Heart right ventricle (tissue), 16 donors: ENCODE results near the gene IRGC. TPM values are rescaled to one million over a fixed set of nuclear protein-coding genes. Genes with fewer than 3 reads are reported as not detected.
A peak's percentile ranks its signal among the peaks of the same experiment; 100 is the strongest.

Experiments
- ATAC-seq, 8 donors: fragments of 200-7000 bp; cut with Tn5 transposase; one replicate each; pipeline ENCODE4 v1.9.1; 2020; ENCODE audit warnings: mild to moderate bottlenecking in 8 of 8, moderate library complexity in 8 of 8, moderate number of reproducible peaks in 1 of 8
- DNase-seq, 2 donors: peaks; one replicate each; pipeline ENCODE4 v3.0.0-alpha.2; 2020
- H3K27ac ChIP-seq, 10 donors: fragments of 200-600 bp; sonication (generic) in 2 of 10; one replicate each; pipeline versions ENCODE4 v1.5.0 to v1.8.0; 2020 to 2022; ENCODE audit warnings: mild to moderate bottlenecking in 3 of 10
- H3K27me3 ChIP-seq, 7 donors: fragments of 200-600 bp; one replicate each; pipeline ENCODE4 v1.8.0; 2021 to 2022; ENCODE audit warnings: mild to moderate bottlenecking in 2 of 7
- H3K36me3 ChIP-seq, 9 donors: fragments of 200-600 bp; sonication (generic) in 1 of 9; one replicate each; pipeline versions ENCODE4 v1.5.0 to v1.8.0; 2020 to 2022; ENCODE audit warnings: mild to moderate bottlenecking in 2 of 9
- H3K4me1 ChIP-seq, 9 donors: fragments of 200-600 bp; sonication (generic) in 1 of 9; one replicate each; pipeline versions ENCODE4 v1.5.0 to v1.8.0; 2020 to 2022; ENCODE audit warnings: mild to moderate bottlenecking in 4 of 9
- H3K4me3 ChIP-seq, 10 donors: fragments of 200-600 bp; sonication (generic) in 2 of 10; one replicate each; pipeline versions ENCODE4 v1.5.0 to v1.8.0; 2020 to 2022; ENCODE audit warnings: mild to moderate bottlenecking in 7 of 10, moderate library complexity in 2 of 10
- H3K9me3 ChIP-seq, 11 donors: fragments of 200-600 bp in 10 of 11; sonication (generic) in 2 of 11; one replicate each; pipeline versions ENCODE4 v1.5.0 to v1.8.0; 2013 to 2022; ENCODE audit warnings: mild to moderate bottlenecking in 2 of 11, control low read depth in 1 of 11, moderate library complexity in 1 of 11
- WGBS, 2 donors: extraction: QIAGEN DNeasy Blood & Tissue Kit; methylation state at CpG; one replicate each; pipeline ENCODE4 v1.1.7; 2013; ENCODE audit warnings: inconsistent platforms in 1 of 2; 5-methylcytosine and 5-hydroxymethylcytosine counted together
- intact Hi-C, 10 donors: fragments of 100-400 bp; cut with DNase I; formaldehyde crosslinking; loops; one replicate each; pipeline versions ENCODE4 v1.11.1 to v1.14.2; 2022
- polyA plus RNA-seq, 2 donors: library from polyadenylated mRNA; stranded (reverse); fragments of 200-250 nt; gene quantifications; one replicate each; pipeline ENCODE4 v1.2.3, GENCODE V29; 2013
- total RNA-seq, 10 donors: library from RNA; stranded (reverse); fragmentation: NEBNext Ultra II Directional in 3 of 10; extraction: Animal tissue kit (Norgen Biotek cat#: 25700) in 3 of 10; gene quantifications; one replicate each; pipeline versions ENCODE4 v1.2.1 to v1.2.4, GENCODE V29; 2021 to 2023
- TF ChIP-seq, protein P1 (sequence below), 9 donors: fragments of 200-600 bp; sonication (generic) in 2 of 9; IDR thresholded peaks; one replicate each; pipeline versions ENCODE4 v1.5.0 to v1.8.0; 2021 to 2022; ENCODE audit warnings: antibody characterized with exemption in 9 of 9, mild to moderate bottlenecking in 5 of 9, moderate library complexity in 1 of 9
- donor health status: Arrhythmogenic right ventricular cardiomyopathy.
- donor health status: ischemic (EF 13 %, LVEDD 7.1; RV severe dilation, severe dysfunction).
- donor health status: healthy with polysubstance abuse.
- donor health status: DM: no; HTN: yes; CAD: no.
- donor health status: DM: no; HTN: no; CAD: no.
- donor health status: ischemic (EF 25% LVEDD 6.9; RV normal size, moderate dysfunction).
- donor health status: ischemic (EF 25% LVEDD 5.7; RV mildly dilated, moderate dysfunction).
- donor health status: healthy.
- donor health status: DM: yes; HTN: yes; CAD: no.
- donor health status: Ischemic cardiomyopathy.
- donor health status: ischemic (EF 35%, LVEDD 5.7; RV mildly dilated, moderate dysfunction).
- donor health status: nonischemic (EF 11% LVEDD 7.7; RV severe dilation, severe dysfunction).
- donor health status: DM: yes; HTN: yes; CAD: no.
- donor health status: PGD.
- donor health status: ischemic (EF 29% LVEDD 5.4; RV normal size, mild dysfunction).
- donor health status: nonischemic (EF 23%, LVEDD 6.1; RV moderate dilation, normal function).

The IRGC gene
- total and polyA plus RNA-seq, 12 donors = not detected

DNA sequence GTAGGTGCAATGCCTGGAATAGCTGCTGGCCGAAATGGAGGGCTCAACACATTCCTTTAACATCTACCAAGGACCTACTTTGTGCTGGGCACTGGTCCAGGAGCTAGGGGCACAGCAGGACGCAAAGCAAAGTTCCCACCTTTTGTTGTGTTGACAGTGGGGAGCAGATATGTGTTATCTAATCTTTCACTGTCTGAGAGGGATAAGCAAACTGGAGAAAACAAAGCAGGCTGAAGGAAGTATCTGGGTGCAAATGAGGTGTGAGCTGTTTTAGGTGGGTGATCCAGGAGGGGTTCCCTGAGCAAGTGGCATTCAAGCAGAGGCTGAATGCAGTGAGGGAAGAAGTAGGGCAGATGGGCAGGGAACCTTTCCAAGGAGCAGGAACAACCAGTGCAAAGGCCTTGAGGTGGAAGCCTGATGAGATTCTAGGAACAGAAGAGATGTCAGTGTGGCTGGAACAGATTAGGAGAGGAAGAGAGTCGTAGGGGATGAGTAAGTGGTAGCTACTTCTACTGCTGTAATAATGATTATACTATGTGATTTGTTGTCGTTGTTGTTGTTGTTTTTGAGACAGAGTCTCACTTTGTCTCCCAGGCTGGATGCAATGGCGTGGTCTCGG, 43.7 kb upstream of the IRGC start:
- Histone ChIP-seq H3K4me1 (peaks cover 0 to 71% (median 23%) of the 10 kb centered on the region in 9 donors), H3K9me3 (no peaks in the 10 kb centered on the region), H3K27me3 (no peaks in the 10 kb centered on the region), H3K4me3 (no peak overlapping the region), H3K36me3 (peaks cover 0 to 6% (median 0%) of the 10 kb centered on the region in 9 donors), H3K27ac (peak overlapping the region in 1 of 10 donors; percentile 99)
- intact Hi-C loops = loop anchor here in 2 of 10 donors (10.0 kb wide), 2 partner anchors 53 to 113 kb away; partner anchors contain the start of gene KCNN4 (in 1 of the 2)
- 38 to 58% methylated on average over 6 of the region's 6 CpGs for WGBS, 2 donors
- TF ChIP-seq, protein P1, sequence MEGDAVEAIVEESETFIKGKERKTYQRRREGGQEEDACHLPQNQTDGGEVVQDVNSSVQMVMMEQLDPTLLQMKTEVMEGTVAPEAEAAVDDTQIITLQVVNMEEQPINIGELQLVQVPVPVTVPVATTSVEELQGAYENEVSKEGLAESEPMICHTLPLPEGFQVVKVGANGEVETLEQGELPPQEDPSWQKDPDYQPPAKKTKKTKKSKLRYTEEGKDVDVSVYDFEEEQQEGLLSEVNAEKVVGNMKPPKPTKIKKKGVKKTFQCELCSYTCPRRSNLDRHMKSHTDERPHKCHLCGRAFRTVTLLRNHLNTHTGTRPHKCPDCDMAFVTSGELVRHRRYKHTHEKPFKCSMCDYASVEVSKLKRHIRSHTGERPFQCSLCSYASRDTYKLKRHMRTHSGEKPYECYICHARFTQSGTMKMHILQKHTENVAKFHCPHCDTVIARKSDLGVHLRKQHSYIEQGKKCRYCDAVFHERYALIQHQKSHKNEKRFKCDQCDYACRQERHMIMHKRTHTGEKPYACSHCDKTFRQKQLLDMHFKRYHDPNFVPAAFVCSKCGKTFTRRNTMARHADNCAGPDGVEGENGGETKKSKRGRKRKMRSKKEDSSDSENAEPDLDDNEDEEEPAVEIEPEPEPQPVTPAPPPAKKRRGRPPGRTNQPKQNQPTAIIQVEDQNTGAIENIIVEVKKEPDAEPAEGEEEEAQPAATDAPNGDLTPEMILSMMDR (IDR thresholded peaks at IDR 0.05) = no peak
- DNase-seq = no peak
- ATAC-seq = no peak

DNA sequence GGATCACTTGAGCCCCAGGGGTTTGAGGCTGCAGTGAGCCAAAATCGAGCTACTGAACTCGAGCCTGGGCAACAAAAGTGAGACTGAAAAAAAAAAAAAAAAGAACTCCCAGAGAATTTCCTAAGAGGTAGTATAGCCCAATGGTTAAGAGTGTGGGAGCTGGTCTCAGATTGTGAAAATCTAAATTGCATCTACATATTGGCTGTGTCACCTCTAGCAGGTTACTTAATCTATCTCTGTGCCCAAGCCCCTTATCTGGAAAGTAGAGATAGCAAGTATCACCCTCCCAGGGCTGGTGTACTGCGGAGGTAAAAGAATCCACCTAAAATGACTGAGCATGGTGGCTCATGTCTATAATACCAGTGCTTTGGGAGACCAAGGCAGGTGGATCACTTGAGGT, 42.2 kb upstream of the IRGC start:
- Histone ChIP-seq H3K4me3 (no peak overlapping the region), H3K36me3 (no peaks in the 10 kb centered on the region), H3K9me3 (no peaks in the 10 kb centered on the region), H3K4me1 (peaks cover 0 to 61% (median 16%) of the 10 kb centered on the region in 9 donors), H3K27me3 (no peaks in the 10 kb centered on the region), H3K27ac (peak overlapping the region in 4 of 10 donors; percentile 9 to 87 (median 61))
- TF ChIP-seq, protein P1 (IDR thresholded peaks at IDR 0.05) = no peak
- WGBS, 2 donors = 54 to 67% methylated on average over 3 of the region's 3 CpGs
- DNase-seq (no peak), ATAC-seq (no peak)
- intact Hi-C loops = loop anchor here in 2 of 10 donors (10.0 kb wide), 2 partner anchors 51 to 111 kb away; partner anchors contain the start of gene KCNN4 (in 1 of the 2)

DNA sequence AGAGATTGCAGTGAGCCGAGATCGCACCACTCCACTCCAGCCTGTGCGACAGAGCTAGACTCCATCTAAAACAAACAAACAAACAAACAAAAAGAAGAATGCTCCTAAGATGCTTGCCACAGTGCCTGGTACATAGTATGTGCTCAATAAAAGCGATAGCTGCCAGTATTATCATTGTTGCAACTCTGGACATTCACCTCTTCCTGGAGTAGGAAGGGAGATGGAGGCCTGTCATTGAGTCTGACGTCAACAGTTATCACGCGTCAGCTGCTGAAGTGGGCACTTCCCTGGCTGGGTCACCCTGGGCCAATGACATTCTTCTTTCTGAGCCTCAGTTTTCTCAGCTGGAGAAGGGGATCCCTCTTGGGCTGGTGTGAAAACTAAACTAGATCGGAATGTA, 41.7 kb upstream of the IRGC start:
- DNase-seq (no peak), ATAC-seq (peak in 2 of 8 donors; percentile 24 to 56)
- intact Hi-C loops = loop anchor here in 2 of 10 donors (10.0 kb wide), 2 partner anchors 51 to 111 kb away; partner anchors contain the start of gene KCNN4 (in 1 of the 2)

DNA sequence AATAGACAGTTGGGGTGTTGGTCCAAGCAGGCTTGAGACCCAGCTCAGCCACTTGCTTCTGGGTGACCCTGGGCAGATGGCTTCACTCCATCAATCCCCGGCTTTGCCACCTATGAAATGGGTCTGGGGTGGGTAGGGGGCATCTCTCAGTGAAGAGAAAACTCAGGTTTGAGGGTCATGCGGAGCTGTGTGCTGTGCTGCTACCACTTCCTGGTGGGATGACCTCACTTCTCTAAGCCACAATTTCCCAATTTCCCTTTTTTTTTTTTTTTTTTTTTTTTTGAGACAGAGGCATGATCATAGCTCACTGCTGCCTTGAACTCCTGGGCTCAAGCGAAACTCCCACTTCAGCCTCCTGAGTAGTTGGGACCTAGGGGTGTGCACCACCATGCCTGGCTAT, 41.3 kb upstream of the IRGC start:
- peak in 5 of 8 donors; percentile 4 to 30 (median 17) for ATAC-seq
- TF ChIP-seq, protein P1 (IDR thresholded peaks at IDR 0.05) = no peak
- Histone ChIP-seq H3K27me3 (no peaks in the 10 kb centered on the region), H3K4me1 (peaks cover 0 to 54% (median 10%) of the 10 kb centered on the region in 9 donors), H3K27ac (peak overlapping the region in 5 of 10 donors; percentile 19 to 87 (median 48)), H3K36me3 (no peaks in the 10 kb centered on the region), H3K4me3 (no peak overlapping the region), H3K9me3 (no peaks in the 10 kb centered on the region)
- 71 to 74% methylated on average over 3 of the region's 3 CpGs for WGBS, 2 donors
- peak in 1 of 2 donors; percentile 19 for DNase-seq
- intact Hi-C loops = loop anchor here in 2 of 10 donors (10.0 kb wide), 2 partner anchors 50 to 110 kb away; partner anchors contain the start of gene KCNN4 (in 1 of the 2)

More for the DNA sequence above, 41.7 kb upstream of the IRGC start:
- Histone ChIP-seq H3K4me1 (peaks cover 0 to 58% (median 14%) of the 10 kb centered on the region in 9 donors), H3K36me3 (no peaks in the 10 kb centered on the region), H3K9me3 (no peaks in the 10 kb centered on the region), H3K27me3 (no peaks in the 10 kb centered on the region), H3K4me3 (no peak overlapping the region), H3K27ac (peak overlapping the region in 5 of 10 donors; percentile 19 to 87 (median 48))
- TF ChIP-seq, protein P1 (IDR thresholded peaks at IDR 0.05) = no peak
- 78 to 80% methylated on average over 8 of the region's 8 CpGs for WGBS, 2 donors
